ENCODE results near the gene CHRNE.

GRCh38 chr17:4942760-4943508 lies 40.0 kb upstream of the CHRNE start:
- TF ChIP-seq POLR2A (IDR thresholded peaks at IDR 0.05) (no peak), CTCF (IDR thresholded peaks at IDR 0.05) (no peak)
